GM08714 (cell line): ENCODE data around the gene CLASP1.
"Not testable (repeated sequence)": the region's sequence is repeated elsewhere in the genome, so short reads cannot be mapped to it uniquely, and the experiment has no call there.

Experiments used
- H3K4me3 ChIP-seq: fragments of 200-500 bp; sonication (Bioruptor generic); 2 replicates; pipeline ENCODE4 v1.5.1; 2014; ENCODE audit warnings: mild to moderate bottlenecking, low read length, inconsistent platforms
- ZNF274 ChIP-seq: IDR thresholded peaks from 2 replicates; pipeline ENCODE4 v1.6.1; 2012; ENCODE audit warnings: mild to moderate bottlenecking, low read depth, low read length

The CLASP1 gene

GRCh38 chr2:121670181-121670580 is 20.9 kb upstream of the CLASP1 start:
- no peak for TF ChIP-seq ZNF274
- no peak overlapping the region for H3K4me3 ChIP-seq

DNA sequence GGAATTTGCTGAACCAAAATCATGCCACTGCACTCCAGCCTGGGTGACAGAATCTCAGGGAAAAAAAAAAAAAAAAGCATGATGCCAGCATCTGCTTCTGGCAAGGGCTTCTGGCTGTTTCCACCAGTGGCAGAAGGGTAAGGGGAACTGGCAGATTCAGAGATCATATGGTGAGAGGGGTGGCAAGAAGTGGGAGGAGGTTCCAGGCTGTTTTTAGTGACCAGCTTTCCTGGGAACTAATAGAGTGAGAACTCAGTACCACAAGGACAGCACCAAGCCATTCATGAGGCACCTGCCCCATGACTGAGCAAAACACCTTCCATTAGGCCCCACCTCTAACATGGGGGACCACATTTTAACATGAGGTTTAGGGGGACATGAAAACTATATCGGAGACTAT is 18.4 kb upstream of the CLASP1 start:
- TF ChIP-seq ZNF274 = no peak
- no peak overlapping the region for H3K4me3 ChIP-seq

DNA sequence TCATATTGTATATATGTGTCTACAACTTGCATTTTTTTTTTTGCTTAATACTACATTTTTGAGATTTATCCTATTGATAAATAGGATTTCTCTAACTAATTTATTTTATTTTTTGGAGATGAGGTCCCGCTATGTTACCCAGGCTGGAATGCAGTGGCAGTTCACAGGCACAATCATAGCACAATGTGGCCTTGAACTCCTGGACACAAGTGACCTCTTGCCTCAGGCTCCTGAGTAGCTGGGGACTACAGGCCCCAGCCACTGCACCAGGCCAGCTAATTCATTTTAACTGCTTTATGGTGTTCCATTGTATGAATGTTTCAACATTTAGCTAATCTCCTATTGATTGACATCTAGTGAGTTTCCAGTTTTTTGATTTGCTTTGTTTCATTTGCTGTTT is 16.8 kb upstream of the CLASP1 start:
- TF ChIP-seq ZNF274 = no peak
- no peak overlapping the region for H3K4me3 ChIP-seq

DNA sequence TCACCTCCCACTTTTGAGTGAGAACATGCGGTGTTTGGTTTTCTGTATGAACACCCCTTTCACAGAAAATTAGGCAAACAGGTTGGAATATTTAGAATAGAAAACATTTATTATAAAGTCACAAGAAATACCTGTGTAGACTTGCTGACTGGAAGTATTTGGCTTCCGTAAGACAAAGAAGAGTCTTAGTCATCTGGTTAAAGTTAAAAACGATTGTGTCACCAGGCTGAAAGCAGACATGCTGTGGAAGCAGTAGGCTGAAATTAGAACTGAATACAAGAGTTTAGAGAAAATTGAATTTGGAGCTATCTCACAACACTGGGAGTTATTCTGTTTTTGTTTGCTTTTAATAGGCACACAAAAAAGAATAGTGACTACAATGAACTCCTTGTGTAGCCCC is 16.2 kb upstream of the CLASP1 start:
- TF ChIP-seq ZNF274 = no peak
- H3K4me3 ChIP-seq = no peak overlapping the region

DNA sequence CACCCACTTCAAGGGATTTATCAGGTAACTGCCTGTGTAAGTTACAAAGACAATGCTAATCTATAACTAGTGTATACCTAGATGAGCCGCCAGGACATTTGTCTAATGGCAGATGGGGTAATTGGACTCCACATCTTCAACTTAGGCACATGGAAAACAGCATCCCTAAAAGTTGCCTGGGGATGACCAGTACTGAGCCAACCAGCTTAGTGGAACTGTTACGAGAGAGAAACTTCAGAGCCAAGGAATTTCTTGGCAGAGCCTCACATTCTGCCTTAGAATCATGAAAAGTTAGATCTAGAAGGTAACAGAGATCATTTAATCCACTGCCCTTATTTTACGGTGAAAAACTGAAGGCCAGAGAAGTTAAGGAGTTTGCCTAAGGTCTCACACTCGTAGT is 15.5 kb upstream of the CLASP1 start:
- TF ChIP-seq ZNF274 = no peak
- no peak overlapping the region for H3K4me3 ChIP-seq

DNA sequence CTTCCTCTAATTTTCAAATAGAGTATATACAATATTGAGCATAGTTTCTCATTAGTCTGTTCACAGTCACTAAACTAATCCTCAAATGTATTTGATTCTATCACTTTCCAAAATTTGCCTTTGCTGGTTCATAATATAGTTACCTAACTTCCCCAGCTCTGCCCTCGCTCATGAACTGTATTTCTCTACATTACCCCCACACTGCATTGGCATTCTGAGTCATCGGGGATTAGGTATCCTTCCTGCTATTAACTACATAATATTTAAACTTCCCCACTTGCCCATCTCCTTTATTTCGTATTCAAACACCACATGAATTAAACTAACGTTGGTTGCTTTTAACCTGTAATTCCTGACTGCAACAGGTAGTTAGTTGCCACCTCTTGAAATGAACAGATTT is 14.8 kb upstream of the CLASP1 start:
- no peak for TF ChIP-seq ZNF274
- no peak overlapping the region for H3K4me3 ChIP-seq

DNA sequence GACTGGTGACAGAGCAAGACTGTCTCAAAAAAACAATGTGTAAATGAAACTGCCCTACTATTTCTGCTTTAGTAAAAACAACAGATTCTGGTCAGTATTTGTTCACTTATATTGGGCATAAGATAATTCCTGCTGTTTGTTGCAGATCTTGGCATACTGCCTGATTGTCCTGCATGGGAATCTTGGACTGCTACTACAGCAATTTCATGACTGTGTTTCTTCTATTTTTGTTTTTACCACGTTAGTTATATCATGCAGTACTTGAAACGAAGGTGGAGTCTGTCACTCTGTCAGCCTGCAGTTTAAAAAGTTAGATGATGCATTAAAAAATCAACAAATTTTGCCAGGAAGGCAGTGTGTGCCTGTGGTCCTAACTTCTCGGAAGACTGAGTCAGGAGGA is 14.2 kb upstream of the CLASP1 start:
- no peak for TF ChIP-seq ZNF274

GRCh38 chr2:121662656-121663055 is 13.4 kb upstream of the CLASP1 start:
- TF ChIP-seq ZNF274 = no peak
- no peak overlapping the region for H3K4me3 ChIP-seq

More for the DNA sequence above, 14.2 kb upstream of the CLASP1 start:
- H3K4me3 ChIP-seq = no peak overlapping the region

DNA sequence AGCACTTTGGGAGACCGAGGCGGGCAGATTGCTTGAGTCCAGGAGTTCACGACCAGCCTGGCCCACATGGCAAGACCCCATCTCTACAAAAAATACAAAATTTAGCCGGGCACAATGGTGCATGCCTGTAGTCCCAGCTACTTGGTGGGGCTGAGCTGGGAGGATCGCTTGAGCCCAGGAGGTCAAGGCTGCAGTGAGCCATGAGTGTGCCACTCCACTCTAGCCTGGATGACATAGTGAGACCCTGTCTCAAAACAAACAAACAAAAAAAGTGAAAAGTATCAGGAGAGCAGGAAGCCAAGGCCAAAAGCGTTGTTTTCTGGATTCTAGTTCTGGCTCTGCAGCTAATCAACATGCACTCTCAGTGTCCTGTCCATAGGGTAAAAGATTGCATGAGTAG is 10.7 kb upstream of the CLASP1 start:
- TF ChIP-seq ZNF274 = no peak

GRCh38 chr2:121658393-121658792 is 9.1 kb upstream of the CLASP1 start:
- H3K4me3 ChIP-seq = not testable (repeated sequence)

More for the DNA sequence above, 10.7 kb upstream of the CLASP1 start:
- H3K4me3 ChIP-seq = no peak overlapping the region

DNA sequence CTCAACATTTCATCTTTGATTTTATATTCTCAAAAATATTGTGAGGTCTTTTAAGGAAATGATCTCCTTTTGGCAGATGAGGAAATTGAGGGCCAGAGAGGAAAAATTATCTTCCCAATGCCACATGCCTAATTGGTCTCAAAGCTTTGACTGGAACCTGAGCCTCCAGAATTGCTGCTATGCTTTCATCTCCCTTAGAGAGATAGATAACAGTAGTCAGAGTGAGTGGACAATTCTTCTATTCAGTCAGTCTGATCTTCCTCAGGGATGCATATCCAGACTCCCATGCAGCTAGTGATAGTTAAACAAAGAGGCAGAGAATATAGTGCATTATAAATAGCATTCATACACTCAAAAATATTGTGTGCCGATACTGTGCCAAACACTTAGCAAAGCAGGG is 3.8 kb upstream of the CLASP1 start:
- no peak for TF ChIP-seq ZNF274
- no peak overlapping the region for H3K4me3 ChIP-seq

DNA sequence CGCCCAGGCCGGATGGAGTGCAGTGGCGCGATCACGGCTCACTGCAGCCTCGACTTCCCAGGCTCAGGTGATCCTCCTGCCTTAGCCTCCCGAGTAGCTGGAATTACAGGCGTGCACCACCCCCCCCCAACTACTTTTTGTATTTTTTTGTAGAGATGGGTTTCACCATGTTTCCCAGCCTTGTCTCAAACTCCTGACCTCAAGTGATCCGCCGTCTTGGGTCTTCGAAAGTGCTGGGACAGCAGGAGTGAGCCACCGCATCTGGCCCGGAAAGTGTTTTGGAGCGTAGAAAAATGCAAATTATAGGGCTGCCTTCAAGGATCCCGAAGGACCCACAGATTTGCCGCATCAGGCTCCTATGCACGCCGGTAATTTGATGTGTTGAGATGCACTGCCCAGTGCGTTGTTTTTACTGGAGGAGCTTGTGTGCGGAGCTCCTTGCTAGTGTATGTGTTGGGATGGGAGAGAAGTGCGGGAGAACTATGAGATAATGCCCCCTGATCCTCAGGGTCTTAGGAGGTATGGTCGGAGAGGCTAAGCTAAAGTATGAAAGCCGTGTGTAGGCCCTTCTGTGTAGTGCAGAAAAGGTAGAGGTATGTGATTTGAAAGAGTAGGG is 1.2 kb upstream of the CLASP1 start:
- TF ChIP-seq ZNF274 = no peak
- peak overlapping the region; percentile 93 for H3K4me3 ChIP-seq

DNA sequence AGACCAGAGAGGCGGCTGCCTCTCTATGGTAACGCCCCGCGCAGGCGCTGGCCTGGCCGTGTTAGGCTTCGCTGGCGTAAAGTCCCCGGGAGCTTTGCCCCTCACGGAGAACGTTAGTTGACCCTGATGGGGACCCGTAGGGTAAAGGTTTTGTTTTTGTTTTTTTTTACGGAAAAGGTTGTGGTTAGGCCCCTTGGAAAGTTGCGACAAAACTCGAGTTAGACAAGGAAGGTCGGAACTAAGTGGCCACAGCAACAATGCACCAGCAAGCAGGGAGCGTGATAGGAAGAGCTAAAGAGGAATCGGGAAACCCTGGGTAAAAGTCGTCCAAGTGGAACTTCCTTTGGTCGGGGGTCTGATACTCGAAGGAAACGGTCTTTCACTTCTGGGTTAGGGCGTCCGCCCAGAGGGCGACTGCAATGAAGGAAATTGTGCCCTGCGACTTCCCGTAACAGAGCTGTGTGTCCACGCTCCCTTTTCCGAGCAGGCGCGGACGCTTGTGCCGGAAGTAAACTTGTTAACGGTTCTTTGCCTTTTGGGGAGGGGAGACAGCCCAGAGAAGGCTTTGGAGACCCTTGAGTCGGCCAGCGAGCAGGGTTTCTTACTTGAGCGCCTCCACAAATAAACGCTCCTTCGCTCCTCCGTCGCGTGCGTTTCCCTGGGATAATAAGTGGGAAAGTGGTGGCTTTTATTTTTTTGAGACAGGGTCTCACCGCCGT is 493 bp upstream of the CLASP1 start:
- H3K4me3 ChIP-seq = peak overlapping the region; percentile 93
- no peak for TF ChIP-seq ZNF274

- TF ChIP-seq ZNF274 = no peak
- H3K4me3 ChIP-seq = peak overlapping the region; percentile 93
These were observed 785 bp downstream of the CLASP1 start for GRCh38 chr2:121648206-121649148.

DNA sequence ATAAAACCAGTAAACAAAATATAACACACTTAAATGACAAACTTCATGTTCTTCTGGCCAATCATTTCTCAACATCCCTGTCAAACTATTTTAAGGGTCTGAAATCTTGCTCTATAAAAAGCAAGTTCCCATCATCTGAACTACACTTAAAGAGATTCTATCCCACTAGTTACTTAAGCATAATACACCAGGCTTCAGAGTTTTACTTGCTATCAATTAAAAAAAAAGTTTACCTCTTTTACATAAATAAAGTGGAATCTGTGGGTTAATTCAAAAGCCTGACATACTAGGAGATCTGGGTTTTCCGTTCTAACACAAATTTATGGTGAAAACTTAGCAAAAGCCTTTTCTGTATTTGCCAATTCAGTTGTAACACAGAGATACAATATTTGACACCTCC is 1.9 kb downstream of the CLASP1 start:
- no peak for TF ChIP-seq ZNF274
- peak overlapping the region; percentile 93; the same call in 1 of the 2 replicates for H3K4me3 ChIP-seq
